Progenitor cell of endocrine pancreas (in vitro differentiated cells): ENCODE measurements around the gene NCAPH2. TPM values are rescaled to one million over a fixed set of nuclear protein-coding genes. Genes with fewer than 3 reads are reported as not detected.

ENCODE experiments used
- DNase-seq: peaks from one replicate; pipeline ENCODE4 v3.0.0; 2021; ENCODE audit warnings: low spot score; ENCODE audit not compliant: unreplicated experiment
- H3K27ac Mint-ChIP-seq: 2 replicates; pipeline ENCODE4 v1.8.0; 2021; ENCODE audit warnings: mild to moderate bottlenecking, moderate library complexity, mixed read lengths
- H3K27me3 Mint-ChIP-seq: 2 replicates; pipeline ENCODE4 v1.8.0; 2021; ENCODE audit warnings: mixed read lengths
- H3K36me3 Mint-ChIP-seq: 2 replicates; pipeline ENCODE4 v1.8.0; 2022; ENCODE audit warnings: mixed read lengths; ENCODE audit not compliant: insufficient read depth
- H3K4me1 Mint-ChIP-seq: 2 replicates; pipeline ENCODE4 v1.8.0; 2021; ENCODE audit warnings: low read depth, mixed read lengths
- H3K4me3 Mint-ChIP-seq: 2 replicates; pipeline ENCODE4 v1.8.0; 2021; ENCODE audit warnings: low read depth, mild to moderate bottlenecking, moderate library complexity, mixed read lengths
- H3K9me3 Mint-ChIP-seq: 2 replicates; pipeline ENCODE4 v1.8.0; 2021; ENCODE audit warnings: low read depth, mixed read lengths
- total RNA-seq: library from RNA; stranded (reverse); gene quantifications from 2 replicates; pipeline ENCODE4 v1.2.1, GENCODE V29; 2021
- TF ChIP-seq, protein P1 (sequence below): fragments of 200-600 bp; sonication (generic); IDR thresholded peaks from one replicate; pipeline ENCODE4 v1.5.0; 2021; ENCODE audit warnings: antibody characterized with exemption, mild to moderate bottlenecking; ENCODE audit not compliant: unreplicated experiment

The NCAPH2 gene
- total RNA-seq, 1 donor from 2014 or later = 66.5 TPM

DNA sequence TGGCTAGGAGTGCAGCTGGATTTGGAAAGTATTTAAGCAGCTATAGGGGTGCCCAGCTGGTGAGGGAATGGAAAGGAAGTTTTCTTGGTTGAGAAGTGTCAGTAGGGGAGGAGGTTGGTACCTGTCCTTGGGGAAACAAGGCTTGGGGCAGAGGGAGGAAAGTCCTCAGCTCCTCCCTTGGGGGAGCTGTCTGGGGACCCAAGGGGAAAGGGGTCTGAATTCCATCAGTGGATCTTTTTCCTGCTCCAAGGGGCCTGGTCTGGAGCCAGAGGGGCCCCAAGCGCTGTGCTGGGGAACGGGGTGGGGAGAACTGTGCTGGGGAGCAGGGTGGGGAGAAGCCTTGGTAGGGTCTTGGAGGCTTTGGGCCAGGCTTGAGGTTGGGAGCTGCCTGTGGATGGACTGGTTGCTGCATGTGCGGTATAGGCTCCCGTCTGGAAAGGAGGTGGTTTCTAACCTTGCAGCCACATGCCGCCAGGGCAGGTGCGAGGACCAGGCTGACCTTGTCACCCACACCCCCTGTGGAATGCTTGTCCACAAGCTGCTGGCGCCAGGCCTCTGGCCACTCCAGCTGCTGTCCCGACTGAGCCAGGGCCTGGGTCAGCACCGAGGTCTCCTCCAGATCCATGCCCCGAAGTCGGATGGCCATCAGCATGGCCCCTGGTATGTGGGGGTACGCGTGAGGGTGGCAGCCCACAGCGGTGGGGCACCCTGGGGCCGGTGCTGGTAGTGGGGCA, 20.8 kb downstream of the NCAPH2 start:
- Mint-ChIP-seq H3K36me3 (peaks cover 4% of the 10 kb centered on the region), H3K4me1 (peaks cover 19% of the 10 kb centered on the region), H3K27ac (no peak overlapping the region), H3K9me3 (no peaks in the 10 kb centered on the region), H3K27me3 (peaks cover 31% of the 10 kb centered on the region), H3K4me3 (no peak overlapping the region)
- DNase-seq = no peak
- TF ChIP-seq, protein P1, sequence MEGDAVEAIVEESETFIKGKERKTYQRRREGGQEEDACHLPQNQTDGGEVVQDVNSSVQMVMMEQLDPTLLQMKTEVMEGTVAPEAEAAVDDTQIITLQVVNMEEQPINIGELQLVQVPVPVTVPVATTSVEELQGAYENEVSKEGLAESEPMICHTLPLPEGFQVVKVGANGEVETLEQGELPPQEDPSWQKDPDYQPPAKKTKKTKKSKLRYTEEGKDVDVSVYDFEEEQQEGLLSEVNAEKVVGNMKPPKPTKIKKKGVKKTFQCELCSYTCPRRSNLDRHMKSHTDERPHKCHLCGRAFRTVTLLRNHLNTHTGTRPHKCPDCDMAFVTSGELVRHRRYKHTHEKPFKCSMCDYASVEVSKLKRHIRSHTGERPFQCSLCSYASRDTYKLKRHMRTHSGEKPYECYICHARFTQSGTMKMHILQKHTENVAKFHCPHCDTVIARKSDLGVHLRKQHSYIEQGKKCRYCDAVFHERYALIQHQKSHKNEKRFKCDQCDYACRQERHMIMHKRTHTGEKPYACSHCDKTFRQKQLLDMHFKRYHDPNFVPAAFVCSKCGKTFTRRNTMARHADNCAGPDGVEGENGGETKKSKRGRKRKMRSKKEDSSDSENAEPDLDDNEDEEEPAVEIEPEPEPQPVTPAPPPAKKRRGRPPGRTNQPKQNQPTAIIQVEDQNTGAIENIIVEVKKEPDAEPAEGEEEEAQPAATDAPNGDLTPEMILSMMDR = no peak

DNA sequence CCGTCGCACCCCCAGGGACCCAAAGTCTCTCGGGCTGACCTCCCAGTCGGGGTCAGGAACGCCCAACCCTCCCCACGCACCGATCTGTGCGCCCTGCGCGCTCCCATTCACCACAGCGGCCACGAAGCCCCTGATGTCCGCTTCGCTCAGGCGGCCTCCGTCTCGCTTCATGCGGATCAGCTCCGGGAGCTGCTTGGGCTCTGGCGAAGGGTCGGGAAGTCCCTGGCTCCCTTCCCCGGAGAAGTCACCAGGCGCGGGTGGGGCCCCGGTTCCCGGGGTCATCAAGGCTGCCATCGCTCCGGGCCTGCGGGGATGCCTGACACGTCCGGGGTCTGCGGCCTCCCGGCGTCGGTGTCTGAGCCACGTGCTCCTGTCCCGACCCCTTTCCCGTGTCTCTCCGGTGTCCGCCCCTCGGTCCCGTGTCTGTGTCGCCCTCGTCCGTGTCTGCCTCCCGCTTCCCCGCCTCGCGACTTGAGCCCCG, 21.4 kb downstream of the NCAPH2 start:
- Mint-ChIP-seq H3K4me3 (no peak overlapping the region), H3K9me3 (no peaks in the 10 kb centered on the region), H3K4me1 (peaks cover 19% of the 10 kb centered on the region), H3K27ac (no peak overlapping the region), H3K27me3 (peaks cover 36% of the 10 kb centered on the region), H3K36me3 (peaks cover 3% of the 10 kb centered on the region)
- no peak for DNase-seq
- TF ChIP-seq, protein P1 = no peak

DNA sequence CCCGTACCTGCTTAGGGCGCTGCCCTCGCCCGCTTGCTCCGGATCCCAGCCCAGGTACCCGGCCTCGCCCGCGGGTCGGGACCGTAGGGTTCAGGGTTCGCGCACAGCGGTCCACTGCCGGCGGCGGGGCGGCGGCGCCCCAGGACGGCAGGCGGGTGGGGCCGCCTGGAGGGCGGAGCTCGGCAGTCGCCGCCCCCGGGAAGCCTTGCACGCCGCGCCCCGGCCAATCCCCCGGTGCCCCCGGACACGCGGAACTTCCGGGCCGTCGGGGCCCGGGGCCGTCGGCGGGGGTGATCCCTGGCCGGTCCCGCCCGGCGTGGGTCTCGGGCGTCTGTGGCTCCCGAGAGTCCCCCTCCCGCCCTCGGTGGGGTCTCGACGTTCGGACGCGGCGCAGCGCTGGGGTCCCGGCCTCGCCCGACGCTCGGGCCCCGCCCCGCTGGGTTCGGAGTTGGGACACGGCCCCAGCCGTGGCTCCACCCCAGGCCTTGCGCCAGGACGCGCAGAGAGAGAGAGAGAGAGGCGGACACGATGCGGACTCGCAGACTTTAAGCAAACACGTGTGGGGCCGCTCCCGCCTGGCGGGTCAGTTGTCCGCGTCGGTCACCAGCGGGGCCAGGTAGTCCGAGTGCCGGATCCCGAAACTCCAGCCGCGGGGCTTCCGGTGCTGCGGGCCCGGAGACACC, 22.0 kb downstream of the NCAPH2 start, which contains the start of gene TYMP:
TYMP (minus strand) TSS at position 116 of the 683 bp plus-strand sequence. CDS start 303 bp downstream, outside the sequence.
- Mint-ChIP-seq H3K4me3 (no peak within 1 kb of the TSS), H3K27ac (no peak within 1 kb of the TSS), H3K36me3 (no peaks in the 10 kb centered on the region), H3K27me3 (peaks cover 39% of the 10 kb centered on the region), H3K4me1 (peaks cover 14% of the 10 kb centered on the region), H3K9me3 (no peaks in the 10 kb centered on the region)
- TF ChIP-seq, protein P1 = no peak
- no peak for DNase-seq

DNA sequence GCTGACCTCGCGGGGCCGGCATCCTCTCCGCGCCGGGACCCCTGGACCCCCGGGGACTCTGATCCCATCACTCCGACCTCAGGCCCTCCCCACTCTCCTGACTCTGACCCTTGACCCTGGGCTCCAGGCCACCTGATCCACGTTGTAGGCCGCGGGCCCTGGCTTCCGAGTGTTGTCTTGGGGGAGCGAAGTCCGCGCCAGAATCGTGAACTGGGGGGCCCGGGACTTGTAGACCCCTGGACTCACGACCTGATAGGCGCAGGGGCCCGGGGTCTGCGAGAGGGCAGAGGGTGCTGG, 22.5 kb downstream of the NCAPH2 start:
- no peak for DNase-seq
- H3K4me1 Mint-ChIP-seq = peaks cover 14% of the 10 kb centered on the region
- H3K9me3 Mint-ChIP-seq = no peaks in the 10 kb centered on the region
- no peak overlapping the region for H3K4me3 Mint-ChIP-seq
- peaks cover 39% of the 10 kb centered on the region for H3K27me3 Mint-ChIP-seq
- H3K36me3 Mint-ChIP-seq = no peaks in the 10 kb centered on the region
- H3K27ac Mint-ChIP-seq = no peak overlapping the region
- TF ChIP-seq, protein P1 = no peak

DNA sequence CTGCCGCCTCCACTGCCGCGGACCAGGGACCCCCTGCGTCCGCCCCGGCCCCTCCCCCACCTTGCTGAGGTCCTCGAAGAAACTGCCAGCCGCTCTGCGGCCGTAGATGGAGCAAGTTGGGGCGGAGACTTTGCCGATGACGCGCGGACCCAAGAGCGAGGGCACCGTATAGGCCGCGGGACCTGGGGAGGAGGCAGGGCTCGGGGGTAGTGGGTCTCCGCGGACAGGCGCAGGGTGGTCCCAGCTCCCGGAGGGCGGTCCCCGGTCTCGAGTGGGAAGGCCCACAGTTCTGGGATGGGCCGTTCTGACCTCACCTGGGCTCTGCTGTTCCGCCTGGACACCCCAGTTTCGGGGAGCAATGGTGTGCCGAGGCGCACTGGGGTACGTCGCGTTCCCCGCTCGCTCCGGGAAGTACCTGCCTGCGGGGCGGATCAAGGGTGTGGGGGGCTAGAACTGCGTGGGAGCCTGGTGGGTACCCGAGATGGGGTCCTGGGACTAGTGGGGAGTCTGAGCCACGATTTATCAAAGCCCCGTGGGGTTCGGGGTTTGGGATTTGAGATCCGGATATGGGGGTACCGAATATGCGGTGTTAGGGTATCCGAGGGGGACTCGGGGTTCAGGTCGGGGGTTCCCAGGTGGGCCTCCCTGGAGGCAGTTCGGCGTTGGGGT, 23.0 kb downstream of the NCAPH2 start:
- TF ChIP-seq, protein P1 = no peak
- H3K27ac Mint-ChIP-seq = no peak overlapping the region
- peaks cover 14% of the 10 kb centered on the region for H3K4me1 Mint-ChIP-seq
- no peaks in the 10 kb centered on the region for H3K9me3 Mint-ChIP-seq
- H3K36me3 Mint-ChIP-seq = no peaks in the 10 kb centered on the region
- peaks cover 39% of the 10 kb centered on the region for H3K27me3 Mint-ChIP-seq
- DNase-seq = no peak
- H3K4me3 Mint-ChIP-seq = peak overlapping the region; percentile 26
